ENCODE data around the gene FBXL17. TPM values are rescaled to one million over a fixed set of nuclear protein-coding genes. Genes with fewer than 3 reads are reported as not detected.

The FBXL17 gene
- total and polyA plus RNA-seq, 9 of the 15 experiments (the other 6 are each of a cell fraction or from before 2014, with no cell fraction given) = 0.32 to 5.4 (median 1.8) TPM

DNA sequence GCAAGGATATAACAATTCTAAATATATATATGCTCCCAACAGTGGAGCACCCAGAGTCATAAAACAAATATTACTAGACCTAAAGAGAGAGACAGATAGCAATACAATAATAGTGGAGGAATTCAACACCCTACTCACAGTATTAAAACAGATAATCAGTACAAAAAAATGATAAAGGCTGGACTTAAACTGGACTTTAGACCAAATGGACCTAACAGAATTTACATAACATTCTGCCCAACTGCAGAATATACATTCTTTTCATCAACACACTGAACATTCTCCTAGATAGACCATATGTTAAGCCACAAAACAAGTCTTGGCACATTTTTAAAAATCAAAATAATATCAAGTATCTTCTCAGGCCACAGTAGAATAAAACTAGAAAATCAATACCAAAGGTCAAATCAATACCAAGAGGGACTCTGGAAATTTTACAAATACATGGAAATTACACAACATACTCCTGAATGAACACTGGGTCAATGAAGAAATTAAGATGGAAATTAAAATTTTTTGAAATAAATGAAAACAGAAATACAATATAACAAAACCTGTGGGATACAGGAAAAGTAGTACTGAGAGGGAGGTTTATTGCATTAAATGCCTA lies 100.8 kb downstream of the FBXL17 start (continued):
- TF ChIP-seq, protein P1, sequence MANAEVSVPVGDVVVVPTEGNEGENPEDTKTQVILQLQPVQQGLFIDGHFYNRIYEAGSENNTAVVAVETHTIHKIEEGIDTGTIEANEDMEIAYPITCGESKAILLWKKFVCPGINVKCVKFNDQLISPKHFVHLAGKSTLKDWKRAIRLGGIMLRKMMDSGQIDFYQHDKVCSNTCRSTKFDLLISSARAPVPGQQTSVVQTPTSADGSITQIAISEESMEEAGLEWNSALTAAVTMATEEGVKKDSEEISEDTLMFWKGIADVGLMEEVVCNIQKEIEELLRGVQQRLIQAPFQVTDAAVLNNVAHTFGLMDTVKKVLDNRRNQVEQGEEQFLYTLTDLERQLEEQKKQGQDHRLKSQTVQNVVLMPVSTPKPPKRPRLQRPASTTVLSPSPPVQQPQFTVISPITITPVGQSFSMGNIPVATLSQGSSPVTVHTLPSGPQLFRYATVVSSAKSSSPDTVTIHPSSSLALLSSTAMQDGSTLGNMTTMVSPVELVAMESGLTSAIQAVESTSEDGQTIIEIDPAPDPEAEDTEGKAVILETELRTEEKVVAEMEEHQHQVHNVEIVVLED (CRISPR knock-in tag; IDR thresholded peaks at IDR 0.05) = no peak
- no peak for TF ChIP-seq ZZZ3 (IDR thresholded peaks at IDR 0.05)
- TF ChIP-seq, protein P2, sequence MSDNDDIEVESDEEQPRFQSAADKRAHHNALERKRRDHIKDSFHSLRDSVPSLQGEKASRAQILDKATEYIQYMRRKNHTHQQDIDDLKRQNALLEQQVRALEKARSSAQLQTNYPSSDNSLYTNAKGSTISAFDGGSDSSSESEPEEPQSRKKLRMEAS (CRISPR knock-in tag; IDR thresholded peaks at IDR 0.05) = no peak
- TF ChIP-seq ZNF253 (CRISPR knock-in tag; conservative IDR thresholded peaks at IDR 0.05) = no peak
- TF ChIP-seq HNRNPK (IDR thresholded peaks at IDR 0.05; ENCODE audit: low read depth, low read length, poor library complexity, severe bottlenecking) = no peak
- no peak for TF ChIP-seq KAT7 (CRISPR knock-in tag; IDR thresholded peaks at IDR 0.05; ENCODE audit: borderline replicate concordance)
- no peak for TF ChIP-seq SIX5 (IDR thresholded peaks at IDR 0.05; ENCODE audit: borderline replicate concordance in 1 of 2, insufficient read depth in 1 of 2, low read depth in 1 of 2, low read length in 2 of 2)

DNA sequence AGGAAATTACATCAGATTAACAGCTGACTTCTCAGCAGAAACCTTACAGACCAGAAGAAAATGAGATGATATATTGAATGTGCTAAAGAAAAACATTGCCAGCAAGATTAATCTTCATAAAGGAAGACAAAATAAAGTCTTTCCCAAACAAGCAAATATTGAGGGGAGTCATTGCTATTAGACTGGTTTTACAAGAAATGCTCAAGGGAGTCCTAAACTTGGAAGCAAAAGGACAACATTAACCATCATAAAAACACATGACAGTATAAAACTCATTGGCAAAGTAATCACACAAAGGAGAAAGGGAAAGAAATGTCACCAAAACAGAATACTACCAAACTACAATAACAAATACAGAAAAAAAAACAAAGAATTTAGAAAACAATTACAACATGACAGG lies 101.7 kb downstream of the FBXL17 start:
- ATAC-seq (no peak), DNase-seq (ENCODE audit: extremely low read depth in 1 of 4, low spot score in 3 of 4) (no peak), FAIRE-seq (no peak)
- no TSS peak for BruUV-seq (replicated peaks)
- intact Hi-C loops (cut with micrococcal nuclease) (no loop called here), in situ Hi-C loops (cut with MboI) (no loop called here)
- no peaks in the 10 kb centered on the region for H3K9me3 ChIP-seq (replicated peaks; ENCODE audit: control insufficient read depth, insufficient read depth, low read depth, low read length)
- no peaks in the 10 kb centered on the region for H3K36me3 ChIP-seq (ENCODE audit: control insufficient read depth, insufficient read depth, low read length)
- no peak overlapping the region for H3K4me2 ChIP-seq (ENCODE audit: insufficient read depth, low read length)
- no peaks in the 10 kb centered on the region for H3K79me2 ChIP-seq (ENCODE audit: control insufficient read depth, insufficient read depth, low read length)
- no peak overlapping the region for H3K9ac ChIP-seq (ENCODE audit: insufficient read depth in 1 of 2, low read depth in 2 of 2, low read length in 2 of 2)
- H3K4me3 ChIP-seq = no peak overlapping the region
- H3K27me3 ChIP-seq (ENCODE audit: control insufficient read depth in 2 of 2, insufficient read depth in 2 of 2, low read length in 2 of 2) = no peaks in the 10 kb centered on the region
- H2AFZ ChIP-seq (ENCODE audit: low read depth, low read length) = no peak overlapping the region
- ChIA-PET POLR2A (no interaction called here), CTCF (ENCODE audit: low intra/inter-chr PET ratio) (no interaction called here)
- TF ChIP-seq ASH1L (IDR thresholded peaks at IDR 0.05; ENCODE audit: borderline replicate concordance, low read depth, partially characterized antibody) (no peak), KLF10 (CRISPR knock-in tag; IDR thresholded peaks at IDR 0.05) (no peak), GATAD2A (IDR thresholded peaks at IDR 0.05) (no peak), SAFB (IDR thresholded peaks at IDR 0.05; ENCODE audit: borderline replicate concordance, low read depth, low read length) (no peak), ZNF77 (CRISPR knock-in tag; IDR thresholded peaks at IDR 0.05) (no peak), BCOR (IDR thresholded peaks at IDR 0.05) (no peak), ZNF311 (CRISPR knock-in tag; IDR thresholded peaks at IDR 0.05) (no peak), CBX1 (IDR thresholded peaks at IDR 0.05; ENCODE audit: low read depth) (no peak)
- no peaks in the 10 kb centered on the region for H3K9me1 ChIP-seq (ENCODE audit: control insufficient read depth, insufficient read depth, low read length)
- no peaks in the 10 kb centered on the region for H4K20me1 ChIP-seq (replicated peaks; ENCODE audit: control insufficient read depth, insufficient read depth, low read length)
- H3K27ac ChIP-seq (ENCODE audit: extremely low read depth, low read depth, low read length) = no peak overlapping the region
- no peaks in the 10 kb centered on the region for H3K4me1 ChIP-seq (replicated peaks in 1 of 2; ENCODE audit: control insufficient read depth in 2 of 2, insufficient read depth in 2 of 2, low read length in 2 of 2)

All from K562 (cell line).